Measurements from ENCODE around the gene LRRC26.
"Not testable (repeated sequence)": the region's sequence is repeated elsewhere in the genome, so short reads cannot be mapped to it uniquely, and the experiment has no call there.

Gene LRRC26

DNA sequence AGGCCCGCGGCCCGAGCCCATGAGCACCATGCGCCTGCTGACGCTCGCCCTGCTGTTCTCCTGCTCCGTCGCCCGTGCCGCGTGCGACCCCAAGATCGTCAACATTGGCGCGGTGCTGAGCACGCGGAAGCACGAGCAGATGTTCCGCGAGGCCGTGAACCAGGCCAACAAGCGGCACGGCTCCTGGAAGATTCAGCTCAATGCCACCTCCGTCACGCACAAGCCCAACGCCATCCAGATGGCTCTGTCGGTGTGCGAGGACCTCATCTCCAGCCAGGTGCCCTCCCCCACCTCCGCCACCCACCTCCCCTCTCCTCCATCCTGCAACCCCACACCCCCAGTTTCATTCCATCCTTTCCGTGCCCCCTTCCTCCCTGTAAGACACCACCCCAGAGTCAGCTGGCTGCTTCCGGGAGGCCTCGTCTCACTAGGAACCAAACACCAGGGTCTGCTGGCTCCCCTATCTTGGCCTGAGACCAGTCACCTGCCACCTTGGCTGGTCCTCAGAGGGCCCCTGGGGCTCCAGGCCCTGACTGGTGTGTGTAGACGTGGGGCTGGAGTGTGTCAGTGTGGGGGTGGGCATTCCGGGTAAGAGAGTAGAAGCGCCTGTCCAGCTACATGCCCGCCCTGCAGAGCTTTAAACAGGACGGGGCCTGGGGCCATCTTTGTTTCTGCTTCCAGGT lies 30.2 kb downstream of the LRRC26 start:
- in situ Hi-C loops (cut with MboI; ENCODE audit: low sequenced_read_pairs) = no loop called here

- in situ Hi-C loops (cut with MboI; ENCODE audit: low sequenced_read_pairs) = no loop called here
Observed at GRCh38 chr9:137138722-137139467, 31.0 kb downstream of the LRRC26 start, which contains the start of gene GRIN1. GRIN1 (plus strand) TSS chr9:137139154; CDS start chr9:137139487, 333 bp downstream.

- in situ Hi-C loops (cut with MboI; ENCODE audit: low sequenced_read_pairs) = no loop called here
Observed at GRCh38 chr9:137138058-137138721, 31.7 kb downstream of the LRRC26 start.

GRCh38 chr9:137136881-137137607 lies 32.8 kb downstream of the LRRC26 start:
- in situ Hi-C loops (cut with MboI; ENCODE audit: low sequenced_read_pairs) = no loop called here

DNA sequence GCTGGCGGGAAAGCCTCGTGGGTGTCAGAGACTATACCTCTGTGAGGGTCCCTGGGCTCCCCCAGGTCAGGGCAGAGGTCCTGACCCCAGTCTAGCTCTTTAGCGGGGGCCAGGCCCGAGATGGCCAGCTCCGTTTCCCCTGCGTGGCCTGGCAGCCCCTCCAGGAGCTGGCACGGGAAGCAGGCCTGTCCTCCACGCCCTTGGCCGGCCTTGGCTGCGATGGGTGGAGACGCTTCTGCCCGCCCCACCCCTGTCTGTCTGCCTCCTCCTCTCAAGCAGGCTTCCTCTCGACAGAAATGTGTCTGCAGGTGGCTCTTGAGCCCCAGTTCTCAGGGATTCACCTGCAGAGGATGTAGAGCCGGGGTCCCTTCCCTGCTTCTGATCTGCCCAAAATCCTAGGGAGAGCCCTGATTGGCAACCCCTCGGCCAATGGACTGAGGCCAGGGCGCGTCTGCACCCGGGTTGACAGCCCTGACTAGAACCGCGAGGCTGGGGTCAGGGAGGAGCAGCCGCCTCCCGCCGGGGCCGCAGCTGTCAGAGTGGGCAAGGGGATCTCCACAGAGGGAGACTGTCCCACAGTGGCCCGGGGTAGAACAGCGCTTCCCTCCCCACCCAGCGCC lies 33.5 kb downstream of the LRRC26 start:
- in situ Hi-C loops (cut with MboI; ENCODE audit: low sequenced_read_pairs) = no loop called here

- in situ Hi-C loops (cut with MboI; ENCODE audit: low sequenced_read_pairs) = not testable (repeated sequence)
Observed at GRCh38 chr9:137135154-137135553, 34.7 kb downstream of the LRRC26 start.

- in situ Hi-C loops (cut with MboI; ENCODE audit: low sequenced_read_pairs) = no loop called here
Observed at GRCh38 chr9:137134191-137134590, 35.7 kb downstream of the LRRC26 start.

DNA sequence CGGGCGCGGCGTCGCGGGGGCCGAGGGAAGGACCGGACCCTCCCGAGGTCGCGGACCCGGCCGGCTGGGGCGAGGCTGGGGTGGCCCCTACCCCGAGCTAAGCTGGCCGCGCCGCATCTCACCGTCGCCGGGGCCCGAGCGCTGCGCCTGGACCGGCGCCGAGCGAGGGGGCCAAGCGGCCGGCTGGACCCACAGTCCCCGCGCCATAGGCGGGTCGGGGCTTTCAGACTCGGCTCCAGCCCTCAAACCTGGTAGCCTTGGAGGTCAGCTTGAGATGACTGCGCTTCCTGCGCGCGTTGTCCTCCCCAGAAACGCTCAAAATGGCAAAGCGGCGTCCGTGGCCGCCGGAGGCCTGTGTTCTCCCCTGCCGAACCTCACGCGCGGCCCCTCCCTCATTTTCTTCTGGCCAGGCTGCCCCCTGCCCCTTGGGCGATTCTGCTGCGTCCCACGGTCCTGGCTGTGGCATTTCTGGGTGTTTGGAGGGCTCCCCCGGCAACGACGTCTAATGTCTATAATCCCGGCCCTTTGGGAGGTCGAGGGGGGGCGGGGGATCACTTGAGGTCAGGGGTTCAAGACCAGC lies 39.6 kb downstream of the LRRC26 start:
- in situ Hi-C loops (cut with MboI; ENCODE audit: low sequenced_read_pairs) = no loop called here

DNA sequence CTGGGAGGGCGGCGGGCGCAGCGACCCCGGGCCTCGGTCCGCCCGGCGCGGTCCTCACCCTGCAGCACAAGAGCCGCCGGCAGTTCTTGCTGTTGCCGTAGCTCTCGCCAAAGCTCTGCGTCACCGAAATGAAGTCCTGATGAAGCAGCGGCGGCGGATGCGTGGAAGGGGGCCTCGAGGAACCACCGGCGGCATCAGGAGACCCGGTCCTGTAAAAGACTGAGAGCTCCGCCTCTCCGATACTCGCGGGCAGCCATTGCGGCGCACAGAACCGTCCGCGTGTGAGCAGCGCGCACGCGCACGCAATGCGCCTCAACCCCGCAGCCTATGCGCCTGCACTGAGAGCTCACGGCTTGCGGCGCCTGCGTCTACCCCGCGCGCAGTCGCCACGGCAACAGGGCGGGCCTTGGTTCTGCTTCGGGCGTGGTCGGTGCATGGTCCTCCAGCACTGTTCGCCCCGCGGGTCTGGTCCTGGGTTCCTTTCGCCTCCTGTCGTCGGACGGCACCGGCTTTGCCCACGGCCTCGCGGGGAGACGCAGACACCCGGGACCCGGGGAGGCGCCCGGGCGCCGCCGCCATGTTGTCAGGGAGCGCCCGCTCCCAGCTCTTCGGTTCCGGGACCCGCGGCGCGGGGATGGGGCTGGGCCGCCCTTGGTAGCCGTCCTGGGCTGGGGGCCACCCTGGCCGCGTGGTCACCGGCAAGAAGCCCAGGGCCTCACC lies 40.2 kb downstream of the LRRC26 start:
- in situ Hi-C loops (cut with MboI; ENCODE audit: low sequenced_read_pairs) = no loop called here

DNA sequence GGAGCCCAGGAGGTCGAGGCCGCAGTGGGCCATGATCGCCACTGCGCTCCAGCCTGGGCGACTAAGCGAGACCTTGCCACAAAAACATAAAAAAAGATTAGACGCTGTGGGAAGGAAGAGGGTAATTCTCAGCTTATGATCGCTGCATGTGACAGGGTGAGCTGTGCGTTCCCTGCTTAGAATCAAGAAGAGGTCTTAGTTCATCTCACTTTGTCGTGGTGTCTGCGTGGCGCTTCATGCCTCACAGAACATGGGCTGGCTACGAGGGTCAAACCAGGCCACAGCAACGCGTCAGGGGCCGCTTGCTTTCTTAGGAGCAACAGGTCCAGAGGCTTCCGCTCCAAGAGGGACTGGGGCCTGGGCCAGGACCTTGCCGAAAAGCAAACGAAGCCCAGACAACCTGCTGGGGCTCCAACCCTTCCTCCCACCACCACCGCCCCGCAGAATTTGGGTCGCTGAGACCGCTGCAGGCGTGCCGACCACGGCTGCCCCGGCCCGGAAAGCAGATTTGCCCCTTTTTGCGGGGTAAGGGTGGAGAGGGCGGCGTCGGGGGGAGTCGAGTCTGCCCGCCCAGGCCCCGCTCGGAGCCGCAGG lies 40.9 kb downstream of the LRRC26 start:
- in situ Hi-C loops (cut with MboI; ENCODE audit: low sequenced_read_pairs) = no loop called here

DNA sequence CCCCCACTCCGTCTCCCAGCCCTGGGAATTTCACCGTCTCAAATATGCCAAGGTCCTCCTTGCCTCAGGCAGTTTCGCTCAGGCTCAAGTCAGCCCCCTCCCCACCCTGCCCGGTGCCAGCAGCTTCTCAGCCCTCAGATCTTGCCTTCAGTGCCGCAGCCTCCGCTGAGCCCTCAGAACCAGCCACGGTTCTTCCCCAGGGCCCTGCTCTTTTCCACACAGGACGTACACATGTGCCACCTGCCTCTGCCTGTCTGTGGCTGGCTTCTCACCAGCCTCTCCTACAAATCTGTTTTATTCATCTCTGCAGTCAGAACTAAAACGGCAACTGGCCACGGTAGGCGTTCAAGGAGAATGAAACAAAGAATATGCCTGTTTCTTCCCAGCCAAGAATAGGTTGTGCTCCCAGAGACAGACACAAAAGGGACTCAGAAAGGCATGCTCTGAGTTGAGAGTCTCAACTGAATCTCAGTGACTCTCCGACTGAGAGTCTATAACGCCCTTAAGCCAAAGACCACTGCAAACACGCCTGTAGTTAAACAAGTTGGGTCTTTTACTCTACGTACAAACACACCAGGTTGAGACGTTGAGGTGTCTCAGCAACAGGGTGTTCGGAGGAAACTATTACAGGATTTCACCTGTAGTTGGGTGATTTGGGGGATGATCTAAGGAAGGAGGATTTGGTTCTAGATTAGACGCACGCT lies 41.5 kb downstream of the LRRC26 start:
- in situ Hi-C loops (cut with MboI; ENCODE audit: low sequenced_read_pairs) = no loop called here

- in situ Hi-C loops (cut with MboI; ENCODE audit: low sequenced_read_pairs) = no loop called here
Observed at GRCh38 chr9:137127301-137128157, 42.3 kb downstream of the LRRC26 start.

GRCh38 chr9:137126786-137127185 lies 43.1 kb downstream of the LRRC26 start:
- in situ Hi-C loops (cut with MboI; ENCODE audit: low sequenced_read_pairs) = no loop called here

GRCh38 chr9:137123952-137124462 lies 45.8 kb downstream of the LRRC26 start:
- in situ Hi-C loops (cut with MboI; ENCODE audit: low sequenced_read_pairs) = not testable (repeated sequence)

- in situ Hi-C loops (cut with MboI; ENCODE audit: low sequenced_read_pairs) = no loop called here
Observed at GRCh38 chr9:137123468-137123837, 46.4 kb downstream of the LRRC26 start.

DNA sequence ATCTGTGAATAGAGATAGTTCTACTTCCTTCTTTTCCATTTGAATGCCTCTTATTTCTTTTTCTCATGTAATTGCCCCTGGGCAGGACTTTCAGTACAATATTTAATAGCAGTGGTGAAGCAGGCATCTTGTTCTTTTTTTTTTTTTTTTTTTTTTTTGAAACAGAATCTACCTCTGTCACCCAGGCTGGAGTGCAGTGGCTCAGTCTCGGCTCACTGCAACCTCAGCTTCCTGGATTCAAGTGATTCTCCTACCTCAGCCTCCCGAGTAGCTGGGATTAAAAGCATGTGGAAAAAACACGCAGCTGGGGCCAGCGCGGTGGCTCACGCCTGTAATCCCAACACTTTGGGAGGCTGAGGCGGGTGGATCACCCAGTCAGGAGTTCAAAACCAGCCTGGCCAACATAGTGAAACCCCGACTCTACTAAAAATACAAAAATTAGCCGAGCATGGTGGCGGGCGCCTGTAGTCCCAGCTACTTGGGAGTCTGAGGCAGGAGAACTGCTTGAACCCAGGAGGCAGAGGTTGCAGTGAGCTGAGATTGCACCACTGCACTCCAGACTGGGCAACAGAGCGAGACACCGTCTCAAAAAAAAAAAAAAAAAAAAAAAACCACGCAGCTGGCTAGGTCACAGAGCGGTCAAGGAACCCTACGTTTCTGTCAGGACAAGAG lies 46.9 kb downstream of the LRRC26 start:
- in situ Hi-C loops (cut with MboI; ENCODE audit: low sequenced_read_pairs) = not testable (repeated sequence)
